SK-N-SH treated with all-trans-retinoic acid at 6 μM for 48 hours (cell line): ENCODE data around the gene METTL27.

Experiments
- ATAC-seq: fragments of 200-7000 bp; cut with Tn5 transposase; 3 replicates; pipeline ENCODE4 v1.9.1; 2020; ENCODE audit warnings: mild to moderate bottlenecking, moderate library complexity
- ARNTL ChIP-seq: fragments of 450-650 bp; formaldehyde crosslinking; IDR thresholded peaks from 2 replicates; pipeline ENCODE4 v1.5.0; 2020; ENCODE audit warnings: low read depth, mild to moderate bottlenecking, moderate library complexity, borderline replicate concordance
- CREB5 ChIP-seq: fragments of 250-450 bp; sonication (Bioruptor Pico); IDR thresholded peaks from 2 replicates; pipeline ENCODE4 v1.5.1; 2020; ENCODE audit warnings: low read depth, mild to moderate bottlenecking, moderate library complexity
- CSDC2 ChIP-seq: fragments of 250-450 bp; sonication (Bioruptor Pico); IDR thresholded peaks from 2 replicates; pipeline ENCODE4 v1.5.0; 2020; ENCODE audit warnings: mild to moderate bottlenecking, moderate library complexity
- CSRNP3 ChIP-seq: fragments of 250-450 bp; sonication (Bioruptor Pico); IDR thresholded peaks from 2 replicates; pipeline ENCODE4 v1.5.1; 2021; ENCODE audit warnings: mild to moderate bottlenecking, moderate library complexity
- ESRRG ChIP-seq: fragments of 250-450 bp; sonication (Bioruptor Pico); IDR thresholded peaks from 2 replicates; pipeline ENCODE4 v1.6.1; 2021; ENCODE audit warnings: mild to moderate bottlenecking
- GLIS3 ChIP-seq: fragments of 250-450 bp; sonication (Bioruptor Pico); IDR thresholded peaks from 2 replicates; pipeline ENCODE4 v1.5.0; 2020; ENCODE audit warnings: mild to moderate bottlenecking, moderate library complexity
- ISL1 ChIP-seq: fragments of 250-450 bp; sonication (Bioruptor Pico); IDR thresholded peaks from 2 replicates; pipeline ENCODE4 v2.1.2; 2022; ENCODE audit warnings: mild to moderate bottlenecking, moderate library complexity
- OSR1 ChIP-seq: fragments of 250-450 bp; sonication (Bioruptor Pico); IDR thresholded peaks from 2 replicates; pipeline ENCODE4 v1.8.0; 2022; ENCODE audit warnings: moderate library complexity, mild to moderate bottlenecking, inconsistent platforms
- PATZ1 ChIP-seq: fragments of 250-450 bp; sonication (Bioruptor Pico); IDR thresholded peaks from 2 replicates; pipeline ENCODE4 v1.8.0; 2020; ENCODE audit warnings: mild to moderate bottlenecking, moderate library complexity, borderline replicate concordance
- POU6F1 ChIP-seq: fragments of 250-450 bp; sonication (Bioruptor Pico); IDR thresholded peaks from 2 replicates; pipeline ENCODE4 v1.8.0; 2021; ENCODE audit warnings: low read depth, mild to moderate bottlenecking, moderate library complexity, borderline replicate concordance
- PPARA ChIP-seq: fragments of 250-450 bp; sonication (Bioruptor Pico); IDR thresholded peaks from 2 replicates; pipeline ENCODE4 v1.5.0; 2020; ENCODE audit warnings: mild to moderate bottlenecking, borderline replicate concordance
- RARB ChIP-seq: fragments of 250-450 bp; sonication (Bioruptor Pico); IDR thresholded peaks from 2 replicates; pipeline ENCODE4 v1.8.0; 2021; ENCODE audit warnings: mild to moderate bottlenecking, moderate library complexity
- SNAI2 ChIP-seq: fragments of 250-450 bp; sonication (Bioruptor Pico); IDR thresholded peaks from 2 replicates; pipeline ENCODE4 v1.5.0; 2020; ENCODE audit warnings: mild to moderate bottlenecking, moderate library complexity
- TCF4 ChIP-seq: fragments of 250-450 bp; sonication (Bioruptor Pico); IDR thresholded peaks from 2 replicates; pipeline ENCODE4 v1.8.0; 2021; ENCODE audit warnings: mild to moderate bottlenecking, moderate library complexity, borderline replicate concordance
- TOX ChIP-seq: fragments of 250-450 bp; sonication (Bioruptor Pico); IDR thresholded peaks from 2 replicates; pipeline ENCODE4 v1.8.0; 2021; ENCODE audit warnings: mild to moderate bottlenecking, moderate library complexity, borderline replicate concordance
- TSHZ2 ChIP-seq: fragments of 250-450 bp; sonication (Bioruptor Pico); IDR thresholded peaks from 2 replicates; pipeline ENCODE4 v1.5.0; 2020; ENCODE audit warnings: mild to moderate bottlenecking, moderate library complexity
- ZFP3 ChIP-seq: fragments of 250-450 bp; sonication (Bioruptor Pico); IDR thresholded peaks from 2 replicates; pipeline ENCODE4 v1.5.0; 2020; ENCODE audit warnings: mild to moderate bottlenecking, moderate library complexity
- ZFP30 ChIP-seq: fragments of 450-650 bp; formaldehyde crosslinking; IDR thresholded peaks from 2 replicates; pipeline ENCODE4 v1.5.0; 2022; ENCODE audit warnings: mild to moderate bottlenecking, moderate library complexity
- ZNF565 ChIP-seq: fragments of 450-650 bp; formaldehyde crosslinking; conservative IDR thresholded peaks from 2 replicates; pipeline ENCODE4 v1.5.0; 2020; ENCODE audit warnings: low read depth, mild to moderate bottlenecking, moderate library complexity
- ZNF70 ChIP-seq: fragments of 450-650 bp; formaldehyde crosslinking; IDR thresholded peaks from 2 replicates; pipeline ENCODE4 v1.5.0; 2020; ENCODE audit warnings: mild to moderate bottlenecking, moderate library complexity
- ZNF8 ChIP-seq: fragments of 450-650 bp; formaldehyde crosslinking; IDR thresholded peaks from 2 replicates; pipeline ENCODE4 v1.5.0; 2020; ENCODE audit warnings: mild to moderate bottlenecking, moderate library complexity

Gene METTL27

GRCh38 chr7:73876973-73877372 is 34.7 kb upstream of the METTL27 start:
- TF ChIP-seq ARNTL, result no peak
- TF ChIP-seq GLIS3 (CRISPR knock-in tag), result no peak
- TF ChIP-seq ZNF70 (CRISPR knock-in tag), result no peak
- no peak for TF ChIP-seq ZNF565 (CRISPR knock-in tag)
- TF ChIP-seq PPARA, result no peak
- no peak for TF ChIP-seq TSHZ2
- TF ChIP-seq POU6F1 (CRISPR knock-in tag), result no peak
- TF ChIP-seq ZNF8 (CRISPR knock-in tag), result no peak
- TF ChIP-seq TOX (CRISPR knock-in tag), result no peak
- no peak for TF ChIP-seq CREB5 (CRISPR knock-in tag)
- no peak for TF ChIP-seq ZFP30 (CRISPR knock-in tag)
- TF ChIP-seq PATZ1, result no peak
- no peak for TF ChIP-seq ISL1 (CRISPR knock-in tag)
- TF ChIP-seq CSDC2 (CRISPR knock-in tag), result no peak
- no peak for TF ChIP-seq TCF4 (CRISPR knock-in tag)
- no peak for TF ChIP-seq RARB (CRISPR knock-in tag)
- no peak for TF ChIP-seq ZFP3
- TF ChIP-seq OSR1, result no peak
- TF ChIP-seq CSRNP3 (CRISPR knock-in tag), result no peak
- no peak for ATAC-seq

- ATAC-seq, result no peak
- no peak for TF ChIP-seq ZNF565 (CRISPR knock-in tag)
- no peak for TF ChIP-seq PPARA
- no peak for TF ChIP-seq ZFP3
- no peak for TF ChIP-seq RARB (CRISPR knock-in tag)
- no peak for TF ChIP-seq CSRNP3 (CRISPR knock-in tag)
- no peak for TF ChIP-seq SNAI2 (CRISPR knock-in tag)
- no peak for TF ChIP-seq ZNF70 (CRISPR knock-in tag)
- no peak for TF ChIP-seq PATZ1
- TF ChIP-seq CSDC2 (CRISPR knock-in tag), result no peak
- TF ChIP-seq ZNF8 (CRISPR knock-in tag), result no peak
- no peak for TF ChIP-seq ISL1 (CRISPR knock-in tag)
- no peak for TF ChIP-seq TOX (CRISPR knock-in tag)
- no peak for TF ChIP-seq ESRRG
- no peak for TF ChIP-seq CREB5 (CRISPR knock-in tag)
- TF ChIP-seq GLIS3 (CRISPR knock-in tag), result no peak
Measured at GRCh38 chr7:73876361-73876760, 34.0 kb upstream of the METTL27 start.
